ENCODE measurements around the gene ATG10. TPM values are rescaled to one million over a fixed set of nuclear protein-coding genes. Genes with fewer than 3 reads are reported as not detected.
A peak's percentile ranks its signal among the peaks of the same experiment; 100 is the strongest.

ATG10 gene
- total and polyA plus RNA-seq, 2 experiments from 2014 or later = 12.5 to 17.7 TPM

- Histone ChIP-seq H3K27ac (ENCODE audit: low read depth) (peak overlapping the region; percentile 18; the same call in 1 of the 2 replicates), H3K36me3 (ENCODE audit: insufficient read depth) (no peaks in the 10 kb centered on the region), H3K27me3 (ENCODE audit: insufficient read depth) (no peaks in the 10 kb centered on the region), H3K9me2 (ENCODE audit: insufficient read depth) (no peaks in the 10 kb centered on the region; the same call in 1 of the 2 replicates), H4K20me1 (replicated peaks; ENCODE audit: insufficient read depth) (no peaks in the 10 kb centered on the region), H3K4me2 (no peak overlapping the region), H3K79me2 (replicated peaks; ENCODE audit: insufficient read depth) (no peaks in the 10 kb centered on the region), H2AFZ (no peak overlapping the region), H3K4me3 (no peak overlapping the region), H3K4me1 (ENCODE audit: insufficient read depth) (peaks cover 50% of the 10 kb centered on the region), H3F3A (replicated peaks; ENCODE audit: low read depth) (no peaks in the 10 kb centered on the region)
- DNase-seq (ENCODE audit: low spot score) = no peak
- no peak for TF ChIP-seq CTCF (conservative IDR thresholded peaks at IDR 0.05; ENCODE audit: low read depth in 2 of 2)
- TF ChIP-seq, protein P1, sequence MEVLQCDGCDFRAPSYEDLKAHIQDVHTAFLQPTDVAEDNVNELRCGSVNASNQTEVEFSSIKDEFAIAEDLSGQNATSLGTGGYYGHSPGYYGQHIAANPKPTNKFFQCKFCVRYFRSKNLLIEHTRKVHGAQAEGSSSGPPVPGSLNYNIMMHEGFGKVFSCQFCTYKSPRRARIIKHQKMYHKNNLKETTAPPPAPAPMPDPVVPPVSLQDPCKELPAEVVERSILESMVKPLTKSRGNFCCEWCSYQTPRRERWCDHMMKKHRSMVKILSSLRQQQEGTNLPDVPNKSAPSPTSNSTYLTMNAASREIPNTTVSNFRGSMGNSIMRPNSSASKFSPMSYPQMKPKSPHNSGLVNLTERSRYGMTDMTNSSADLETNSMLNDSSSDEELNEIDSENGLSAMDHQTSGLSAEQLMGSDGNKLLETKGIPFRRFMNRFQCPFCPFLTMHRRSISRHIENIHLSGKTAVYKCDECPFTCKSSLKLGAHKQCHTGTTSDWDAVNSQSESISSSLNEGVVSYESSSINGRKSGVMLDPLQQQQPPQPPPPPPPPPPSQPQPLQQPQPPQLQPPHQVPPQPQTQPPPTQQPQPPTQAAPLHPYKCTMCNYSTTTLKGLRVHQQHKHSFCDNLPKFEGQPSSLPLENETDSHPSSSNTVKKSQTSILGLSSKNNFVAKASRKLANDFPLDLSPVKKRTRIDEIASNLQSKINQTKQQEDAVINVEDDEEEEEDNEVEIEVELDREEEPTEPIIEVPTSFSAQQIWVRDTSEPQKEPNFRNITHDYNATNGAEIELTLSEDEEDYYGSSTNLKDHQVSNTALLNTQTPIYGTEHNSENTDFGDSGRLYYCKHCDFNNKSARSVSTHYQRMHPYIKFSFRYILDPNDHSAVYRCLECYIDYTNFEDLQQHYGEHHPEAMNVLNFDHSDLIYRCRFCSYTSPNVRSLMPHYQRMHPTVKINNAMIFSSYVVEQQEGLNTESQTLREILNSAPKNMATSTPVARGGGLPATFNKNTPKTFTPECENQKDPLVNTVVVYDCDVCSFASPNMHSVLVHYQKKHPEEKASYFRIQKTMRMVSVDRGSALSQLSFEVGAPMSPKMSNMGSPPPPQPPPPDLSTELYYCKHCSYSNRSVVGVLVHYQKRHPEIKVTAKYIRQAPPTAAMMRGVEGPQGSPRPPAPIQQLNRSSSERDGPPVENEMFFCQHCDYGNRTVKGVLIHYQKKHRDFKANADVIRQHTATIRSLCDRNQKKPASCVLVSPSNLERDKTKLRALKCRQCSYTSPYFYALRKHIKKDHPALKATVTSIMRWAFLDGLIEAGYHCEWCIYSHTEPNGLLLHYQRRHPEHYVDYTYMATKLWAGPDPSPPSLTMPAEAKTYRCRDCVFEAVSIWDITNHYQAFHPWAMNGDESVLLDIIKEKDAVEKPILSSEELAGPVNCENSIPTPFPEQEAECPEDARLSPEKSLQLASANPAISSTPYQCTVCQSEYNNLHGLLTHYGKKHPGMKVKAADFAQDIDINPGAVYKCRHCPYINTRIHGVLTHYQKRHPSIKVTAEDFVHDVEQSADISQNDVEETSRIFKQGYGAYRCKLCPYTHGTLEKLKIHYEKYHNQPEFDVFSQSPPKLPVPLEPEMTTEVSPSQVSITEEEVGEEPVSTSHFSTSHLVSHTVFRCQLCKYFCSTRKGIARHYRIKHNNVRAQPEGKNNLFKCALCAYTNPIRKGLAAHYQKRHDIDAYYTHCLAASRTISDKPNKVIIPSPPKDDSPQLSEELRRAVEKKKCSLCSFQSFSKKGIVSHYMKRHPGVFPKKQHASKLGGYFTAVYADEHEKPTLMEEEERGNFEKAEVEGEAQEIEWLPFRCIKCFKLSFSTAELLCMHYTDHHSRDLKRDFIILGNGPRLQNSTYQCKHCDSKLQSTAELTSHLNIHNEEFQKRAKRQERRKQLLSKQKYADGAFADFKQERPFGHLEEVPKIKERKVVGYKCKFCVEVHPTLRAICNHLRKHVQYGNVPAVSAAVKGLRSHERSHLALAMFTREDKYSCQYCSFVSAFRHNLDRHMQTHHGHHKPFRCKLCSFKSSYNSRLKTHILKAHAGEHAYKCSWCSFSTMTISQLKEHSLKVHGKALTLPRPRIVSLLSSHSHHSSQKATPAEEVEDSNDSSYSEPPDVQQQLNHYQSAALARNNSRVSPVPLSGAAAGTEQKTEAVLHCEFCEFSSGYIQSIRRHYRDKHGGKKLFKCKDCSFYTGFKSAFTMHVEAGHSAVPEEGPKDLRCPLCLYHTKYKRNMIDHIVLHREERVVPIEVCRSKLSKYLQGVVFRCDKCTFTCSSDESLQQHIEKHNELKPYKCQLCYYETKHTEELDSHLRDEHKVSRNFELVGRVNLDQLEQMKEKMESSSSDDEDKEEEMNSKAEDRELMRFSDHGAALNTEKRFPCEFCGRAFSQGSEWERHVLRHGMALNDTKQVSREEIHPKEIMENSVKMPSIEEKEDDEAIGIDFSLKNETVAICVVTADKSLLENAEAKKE (CRISPR knock-in tag; IDR thresholded peaks at IDR 0.05) = no peak
- no peak for TF ChIP-seq STAT1 (IDR thresholded peaks at IDR 0.05; ENCODE audit: unreplicated experiment)
- no peak for ATAC-seq
- Mint-ChIP-seq H3K27ac (peak overlapping the region; percentile 61), H3K4me3 (no peak overlapping the region), H3K27me3 (ENCODE audit: insufficient read depth, low read depth, poor library complexity) (no peaks in the 10 kb centered on the region), H3K9me3 (no peaks in the 10 kb centered on the region), H3K36me3 (ENCODE audit: low read depth) (no peaks in the 10 kb centered on the region), H3K4me1 (peaks cover 38% of the 10 kb centered on the region)
Observed at GRCh38 chr5:82164176-82164976, 192.6 kb downstream of the ATG10 start.
